Putamen (tissue), 1 donor: ENCODE measurements around the gene C11orf58.

Experiments
- DNase-seq: peaks from one replicate; pipeline ENCODE4 v3.0.0-alpha.2; 2016; ENCODE audit warnings: low spot score

Gene C11orf58

DNA sequence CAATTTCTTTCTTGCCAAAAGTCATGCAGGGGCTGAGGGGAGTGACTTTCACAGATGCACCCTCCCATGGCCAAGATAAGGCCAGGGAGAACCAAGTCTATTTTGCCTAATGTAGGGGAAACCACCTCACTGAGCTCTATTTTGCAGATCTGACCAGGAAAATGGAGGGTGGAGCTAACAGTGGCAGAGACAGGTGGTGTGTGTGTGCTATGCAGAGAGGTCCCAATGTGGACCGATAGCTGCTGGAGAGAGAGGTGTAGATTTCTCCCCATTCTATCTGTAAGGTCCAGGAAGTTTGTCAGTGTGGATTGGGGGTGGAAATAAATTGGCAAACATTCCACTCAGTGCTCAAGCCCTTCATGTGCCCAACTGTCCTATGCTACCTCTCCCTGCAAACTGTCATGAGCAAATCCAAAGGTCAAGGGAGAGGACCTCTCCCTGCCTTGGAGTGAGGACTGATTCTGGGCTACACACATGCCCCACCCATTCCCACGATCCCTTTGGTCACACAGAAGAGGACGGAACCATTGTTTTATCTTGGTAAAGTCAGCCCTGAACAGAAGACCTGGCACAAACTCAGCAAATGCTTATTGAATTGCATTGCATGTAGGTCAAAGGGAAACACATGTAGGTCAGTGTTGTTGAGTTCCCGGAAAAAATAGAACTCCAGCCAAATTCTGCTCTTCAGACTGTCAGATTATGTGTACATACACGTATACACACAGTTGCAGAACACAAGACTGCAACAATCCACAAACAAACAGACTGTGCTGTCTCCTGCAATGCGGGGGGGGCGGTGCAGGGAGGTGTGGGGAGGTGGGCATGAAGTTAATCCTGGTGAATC lies 65.9 kb downstream of the C11orf58 start:
- no peak for DNase-seq

DNA sequence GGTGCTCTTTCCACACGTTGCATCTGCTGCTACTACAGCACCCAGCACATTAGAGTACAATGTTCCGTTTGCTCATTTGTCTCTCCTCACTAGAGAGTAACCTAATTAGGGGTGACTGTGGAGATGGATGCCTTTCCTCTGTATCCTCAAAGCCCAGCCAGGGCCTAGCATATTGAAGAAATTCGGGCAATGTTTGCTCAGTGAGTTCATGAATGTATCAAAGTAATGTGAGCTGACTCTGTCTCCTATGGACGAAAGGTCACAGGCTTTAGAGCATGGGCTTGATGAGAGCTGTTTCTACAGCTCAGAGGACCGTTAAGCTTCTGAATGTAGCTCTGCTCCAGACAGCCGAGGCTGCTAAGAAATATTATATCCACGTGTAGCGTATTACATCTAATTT lies 67.5 kb downstream of the C11orf58 start:
- DNase-seq, result no peak

DNA sequence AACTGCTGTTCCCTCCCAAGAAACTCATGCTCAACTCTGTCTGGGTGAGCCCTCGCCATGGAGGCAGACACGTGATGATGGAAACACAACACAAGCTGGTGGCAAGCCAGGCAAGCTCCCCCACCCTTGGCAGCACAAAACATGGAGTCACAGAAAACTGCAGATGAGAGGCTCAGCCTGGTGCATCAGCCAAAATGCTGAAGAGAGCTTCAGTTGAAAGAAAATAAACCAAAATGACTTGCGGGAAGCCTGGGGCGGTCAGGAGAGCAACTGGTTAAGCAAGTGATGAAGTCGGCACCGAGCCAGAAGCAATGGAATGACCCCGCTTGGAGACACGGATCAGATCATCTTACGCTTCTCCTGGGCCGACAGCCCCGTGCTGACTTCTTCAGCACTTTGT lies 68.3 kb downstream of the C11orf58 start:
- DNase-seq, result no peak

DNA sequence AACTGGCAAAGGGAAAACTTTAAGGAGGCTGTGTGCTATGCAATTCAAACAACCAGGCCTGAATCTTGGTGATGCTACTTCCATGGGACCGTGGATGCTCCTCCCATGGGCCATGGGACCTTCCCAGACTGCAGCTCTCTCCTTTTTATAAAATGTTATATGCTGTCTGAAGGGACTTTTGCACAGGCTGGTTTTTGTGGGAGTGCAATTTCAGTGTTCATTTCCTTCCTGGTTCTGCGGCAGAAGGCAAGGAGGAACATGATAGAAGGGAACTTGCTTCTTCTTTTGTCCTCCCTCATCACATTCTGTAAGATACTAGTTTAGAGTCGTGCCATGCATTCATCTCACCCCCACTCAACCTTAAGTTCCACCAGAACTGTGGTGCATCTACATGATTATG lies 68.9 kb downstream of the C11orf58 start:
- no peak for DNase-seq
